GM04504 (cell line): ENCODE measurements around the gene SUGP2.

ENCODE experiments used
- DNase-seq: peaks from one replicate; pipeline ENCODE4 v3.0.0-alpha.2; 2012; ENCODE audit warnings: low read depth

The SUGP2 gene

DNA sequence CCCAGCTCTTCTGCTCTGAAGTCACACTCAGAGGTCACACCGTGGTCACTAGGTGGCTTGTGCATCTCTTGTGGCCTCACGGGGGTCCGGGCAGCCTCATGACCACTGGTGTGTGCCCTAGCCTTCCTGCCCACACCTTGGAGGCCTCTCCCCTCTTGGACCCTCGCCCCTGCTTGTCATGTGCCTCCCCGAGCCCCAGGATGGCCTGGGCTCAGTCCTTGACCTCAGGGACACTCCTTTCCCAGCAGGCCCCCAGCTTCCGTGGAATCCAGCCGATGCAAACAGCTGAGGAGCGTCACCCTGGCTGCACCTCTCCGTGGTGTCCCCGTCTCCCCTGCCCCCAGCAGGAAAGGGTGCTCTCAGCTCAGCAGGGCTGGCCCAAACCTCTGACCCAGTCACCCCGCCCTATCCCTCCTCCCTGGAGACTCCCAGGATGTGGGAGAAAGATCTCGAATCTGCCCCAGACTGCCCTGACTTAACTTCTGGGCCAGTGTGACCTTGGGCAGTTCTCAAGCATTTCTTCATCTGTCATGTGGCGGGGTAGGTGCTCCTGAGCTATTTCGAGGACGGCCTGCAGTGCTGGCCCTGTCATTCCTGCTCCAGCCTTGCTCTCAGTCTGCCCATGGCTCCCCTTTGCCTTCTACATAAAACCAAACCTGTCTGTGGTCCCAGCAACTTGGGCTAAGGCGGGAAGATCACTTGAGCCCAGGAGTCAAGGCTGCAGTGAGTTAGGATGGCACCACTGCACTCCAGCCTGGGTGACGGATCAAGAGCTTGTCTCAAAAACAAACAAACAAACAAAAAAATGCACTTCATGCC lies 25.9 kb upstream of the SUGP2 start:
- DNase-seq, result no peak

- DNase-seq, result no peak
Measured at GRCh38 chr19:19057720-19058119, 24.4 kb upstream of the SUGP2 start.

- no peak for DNase-seq
Measured at GRCh38 chr19:19057317-19057716, 24.0 kb upstream of the SUGP2 start.

GRCh38 chr19:19056636-19057275 lies 23.4 kb upstream of the SUGP2 start:
- DNase-seq, result no peak

GRCh38 chr19:19055701-19056100 lies 22.4 kb upstream of the SUGP2 start:
- no peak for DNase-seq

GRCh38 chr19:19054939-19055440 lies 21.7 kb upstream of the SUGP2 start:
- DNase-seq, result no peak

- no peak for DNase-seq
Measured at GRCh38 chr19:19054315-19054938, 21.1 kb upstream of the SUGP2 start.

DNA sequence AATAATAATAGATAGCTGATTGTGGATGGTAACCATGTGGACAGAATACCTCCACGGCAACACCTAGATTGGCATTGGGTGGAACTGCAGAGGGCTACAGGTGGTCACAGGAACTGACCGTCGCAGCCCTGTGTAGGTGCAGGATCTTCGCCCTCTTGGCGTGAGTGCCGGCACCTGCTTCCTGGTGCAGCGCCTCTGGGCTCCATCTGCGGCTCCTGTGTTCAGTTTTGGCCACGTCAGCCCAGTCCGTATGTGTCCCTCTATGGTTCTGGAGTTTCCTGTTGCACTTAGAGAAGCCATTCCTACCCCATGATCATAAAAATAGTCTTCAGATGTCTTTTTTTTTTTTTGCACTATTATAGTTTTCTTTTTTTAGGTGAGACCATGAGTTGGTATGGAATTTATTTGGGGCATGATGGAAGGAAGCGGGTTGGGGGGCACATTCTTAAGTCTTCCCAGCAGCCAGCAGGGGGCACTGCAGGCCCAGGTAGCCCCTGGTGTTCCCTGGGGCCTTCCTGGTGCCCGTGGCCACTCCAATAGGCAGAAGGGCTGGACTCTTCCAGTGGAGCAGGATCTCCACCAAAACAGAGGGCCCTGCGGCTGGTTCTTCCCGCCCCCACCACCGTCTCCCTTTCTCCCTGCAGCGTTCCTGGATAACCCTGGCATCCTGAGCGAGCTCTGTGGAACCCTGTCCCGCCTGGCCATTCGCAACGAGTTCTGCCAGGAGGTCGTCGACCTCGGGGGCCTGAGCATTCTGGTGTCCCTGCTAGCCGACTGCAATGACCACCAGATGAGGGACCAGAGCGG lies 20.4 kb upstream of the SUGP2 start:
- no peak for DNase-seq

GRCh38 chr19:19052921-19053320 lies 19.6 kb upstream of the SUGP2 start:
- no peak for DNase-seq

DNA sequence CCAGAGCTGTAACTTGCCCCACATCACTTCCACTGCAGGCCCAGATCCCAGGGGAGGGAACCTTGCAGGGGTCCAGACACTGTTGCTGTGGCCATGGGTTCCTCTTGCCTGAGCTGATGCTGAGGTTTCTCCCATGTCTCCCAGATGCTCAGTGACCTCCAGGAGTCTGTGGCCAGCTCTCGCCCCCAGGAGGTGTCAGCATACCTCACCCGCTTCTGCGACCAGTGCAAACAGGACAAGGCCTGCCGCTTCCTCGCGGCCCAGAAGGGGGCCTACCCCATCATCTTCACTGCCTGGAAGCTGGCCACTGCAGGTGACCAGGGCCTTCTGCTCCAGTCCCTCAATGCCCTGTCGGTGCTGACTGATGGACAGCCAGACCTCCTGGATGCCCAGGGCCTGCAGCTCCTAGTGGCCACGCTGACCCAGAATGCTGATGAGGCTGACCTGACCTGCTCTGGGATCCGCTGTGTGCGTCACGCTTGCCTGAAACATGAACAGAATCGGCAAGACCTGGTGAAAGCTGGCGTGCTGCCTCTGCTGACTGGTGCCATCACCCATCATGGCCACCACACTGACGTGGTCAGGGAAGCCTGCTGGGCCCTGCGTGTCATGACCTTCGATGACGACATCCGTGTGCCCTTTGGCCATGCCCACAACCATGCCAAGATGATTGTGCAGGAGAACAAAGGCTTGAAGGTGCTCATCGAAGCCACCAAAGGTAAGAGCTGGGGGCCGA lies 18.3 kb upstream of the SUGP2 start:
- no peak for DNase-seq

- DNase-seq, result no peak
Measured at GRCh38 chr19:19050731-19051130, 17.4 kb upstream of the SUGP2 start.

- no peak for DNase-seq
Measured at GRCh38 chr19:19050104-19050503, 16.8 kb upstream of the SUGP2 start.

GRCh38 chr19:19049406-19049805 lies 16.1 kb upstream of the SUGP2 start:
- no peak for DNase-seq

GRCh38 chr19:19043881-19044280 lies 10.6 kb upstream of the SUGP2 start:
- no peak for DNase-seq

DNA sequence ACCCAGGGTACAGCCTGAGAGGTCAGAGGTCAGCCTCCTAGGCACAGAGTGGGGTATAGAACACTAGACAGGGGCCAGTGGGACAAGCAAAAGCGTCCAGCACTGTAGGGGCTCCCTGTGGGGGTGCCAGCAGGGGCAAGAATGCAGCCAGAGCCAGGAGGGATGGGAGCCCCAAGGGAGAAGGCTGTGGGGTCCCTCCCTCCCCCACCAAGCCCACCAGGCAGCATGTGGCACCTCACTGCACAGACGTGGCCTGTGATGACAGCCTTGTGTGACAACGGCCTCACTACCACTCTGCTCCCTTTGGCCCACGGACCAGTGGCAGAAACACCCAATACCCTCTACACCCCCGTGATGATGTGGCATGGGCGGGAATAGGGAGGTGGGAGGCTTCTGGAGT lies 10.2 kb upstream of the SUGP2 start:
- no peak for DNase-seq

- no peak for DNase-seq
Measured at GRCh38 chr19:19042732-19043280, 9.5 kb upstream of the SUGP2 start.

DNA sequence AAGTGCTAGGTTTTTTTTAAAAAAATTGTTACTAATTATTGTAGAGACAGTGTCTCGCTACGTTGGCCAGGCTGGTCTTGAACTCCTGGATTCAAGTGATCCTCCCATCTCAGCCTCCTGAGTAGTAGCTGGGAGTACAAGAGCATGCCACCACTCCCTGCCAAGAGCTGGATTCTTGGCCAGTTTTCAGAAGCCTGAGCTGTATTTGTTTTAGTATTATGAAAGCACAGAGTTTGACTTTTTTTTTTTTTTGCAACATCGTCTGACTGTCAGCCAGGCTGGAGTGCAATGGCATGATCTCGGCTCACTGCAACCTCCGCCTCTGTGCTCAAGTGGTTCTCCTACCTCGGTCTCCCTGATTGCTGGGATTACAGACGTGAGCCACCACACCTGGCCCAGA lies 7.1 kb upstream of the SUGP2 start:
- DNase-seq, result peak; percentile 82

- no peak for DNase-seq
Measured at GRCh38 chr19:19039901-19040300, 6.6 kb upstream of the SUGP2 start.

DNA sequence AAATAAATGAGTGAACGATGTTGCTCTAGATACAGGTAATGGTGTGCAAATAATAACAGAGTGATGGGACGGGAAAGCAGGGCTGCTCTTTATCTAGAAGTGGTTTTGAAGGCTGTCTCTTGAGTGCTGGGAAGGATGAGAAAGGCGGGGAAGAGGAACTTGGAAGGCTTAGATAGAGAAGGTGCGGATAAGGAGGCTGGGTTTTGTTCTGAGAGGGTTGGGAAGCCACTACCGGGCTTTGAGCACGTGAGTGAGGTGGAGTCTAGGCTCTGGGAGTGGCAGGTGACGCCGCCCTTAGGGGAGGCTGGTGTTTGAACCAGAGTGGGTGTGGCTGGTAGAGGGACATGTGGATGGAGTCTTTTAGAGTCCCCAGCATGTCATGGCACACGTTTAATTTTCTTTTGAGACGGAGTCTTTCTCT lies 897 bp upstream of the SUGP2 start:
- DNase-seq, result no peak

GRCh38 chr19:19033176-19033425 lies 216 bp downstream of the SUGP2 start:
- DNase-seq, result no peak

GRCh38 chr19:19032420-19033175 lies 719 bp downstream of the SUGP2 start:
- peak; percentile 89 for DNase-seq
